ENCODE measurements around the gene RMND1.

The RMND1 gene

GRCh38 chr6:151414641-151415260, 37.2 kb downstream of the RMND1 start:
- DNase-seq: no peak

DNA sequence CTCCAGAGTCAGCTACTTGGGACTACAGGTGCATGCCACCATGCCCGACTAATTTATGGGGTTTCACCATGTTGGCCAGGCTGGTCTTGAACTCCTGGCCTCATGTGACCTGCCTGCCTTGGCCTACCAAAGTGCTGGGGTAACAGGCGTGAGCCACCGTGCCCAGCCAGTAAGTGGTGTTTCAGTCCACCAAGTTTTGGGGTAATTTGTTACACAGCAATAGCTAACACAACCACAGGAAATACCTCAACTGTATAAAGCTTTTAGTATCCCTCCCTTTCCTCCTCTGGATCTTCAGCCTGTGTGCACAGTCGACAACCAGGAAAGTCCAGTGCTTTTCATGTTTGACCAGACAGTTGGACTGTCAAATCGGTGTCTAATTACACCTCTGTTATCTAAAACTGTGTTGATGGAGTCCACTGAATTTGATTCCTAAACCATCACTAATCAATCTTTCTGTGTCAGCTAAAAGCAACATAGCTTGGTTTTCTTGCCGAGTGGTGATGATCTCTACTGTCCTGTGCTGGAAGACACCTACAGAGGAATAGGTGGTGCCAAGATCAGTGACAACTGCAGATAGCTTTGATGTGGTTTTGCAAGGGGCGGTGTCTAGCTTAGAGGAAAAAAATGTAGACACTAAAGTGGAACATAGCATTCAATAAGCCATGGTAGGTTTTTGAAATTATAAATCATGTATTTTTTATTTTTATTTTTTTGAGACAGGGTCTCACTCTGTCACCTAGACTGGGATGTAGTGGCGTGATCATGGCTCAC, 38.4 kb downstream of the RMND1 start:
- no peak for DNase-seq

GRCh38 chr6:151412909-151413308, 39.0 kb downstream of the RMND1 start:
- DNase-seq: peak; percentile 60 to 64

DNA sequence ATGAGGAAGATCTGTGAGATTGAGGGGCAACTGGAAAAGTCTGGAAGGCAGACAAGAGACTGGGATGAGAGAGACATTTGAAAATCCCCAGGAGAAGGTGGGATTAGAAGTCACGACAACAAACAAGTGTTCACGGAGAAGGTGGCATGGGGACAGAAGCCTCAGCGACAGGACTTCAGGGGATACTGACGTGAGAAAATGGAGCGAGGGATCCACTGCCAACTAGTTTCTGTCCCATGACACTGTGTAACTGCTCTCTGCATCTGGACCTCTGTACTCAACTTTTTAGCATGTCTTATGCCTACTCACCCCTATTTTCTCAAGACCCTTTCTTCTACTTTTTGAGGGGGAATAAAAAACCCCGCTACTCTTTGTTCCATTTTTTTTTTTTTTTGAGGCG, 42.2 kb downstream of the RMND1 start:
- DNase-seq: no peak

DNA sequence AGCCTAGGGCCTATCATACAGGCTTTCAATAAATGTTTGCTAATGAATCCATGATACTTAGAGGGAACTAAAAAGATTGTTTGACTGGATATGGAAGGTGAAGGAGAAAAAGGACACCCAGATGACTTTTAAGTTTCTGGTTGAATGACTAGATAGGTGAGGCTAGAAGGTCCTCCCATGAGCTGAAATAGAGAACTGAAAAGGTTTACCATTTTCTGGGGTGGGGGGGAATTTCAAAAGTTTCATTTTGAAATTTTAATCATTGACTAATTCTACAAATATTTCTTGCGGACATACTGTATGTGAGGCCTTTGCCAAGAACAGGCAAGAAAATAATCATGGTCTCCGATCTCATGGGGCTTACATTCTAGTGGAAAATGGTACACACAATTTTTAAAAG, 42.7 kb downstream of the RMND1 start:
- no peak for DNase-seq

- DNase-seq: no peak
Observed at GRCh38 chr6:151408858-151409257, 43.1 kb downstream of the RMND1 start.

DNA sequence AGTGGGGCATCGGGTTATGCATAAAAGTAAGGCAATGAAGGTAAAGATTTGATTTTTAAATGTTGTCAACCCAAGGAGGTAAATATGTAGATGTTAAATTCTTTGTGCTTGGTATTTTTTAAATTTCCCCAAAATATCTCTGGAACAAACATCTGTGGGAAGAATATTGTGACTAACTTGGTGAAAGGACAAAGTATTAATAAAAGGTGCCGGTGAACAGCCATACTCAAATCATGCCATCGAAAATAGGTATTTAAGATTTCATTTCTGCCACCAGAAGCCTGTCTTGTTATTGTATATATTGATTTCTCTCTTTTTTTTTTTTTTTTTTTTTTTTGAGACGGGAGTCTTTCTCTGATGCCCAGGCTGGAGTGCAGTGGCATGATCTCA, 48.0 kb downstream of the RMND1 start:
- no peak for DNase-seq

DNA sequence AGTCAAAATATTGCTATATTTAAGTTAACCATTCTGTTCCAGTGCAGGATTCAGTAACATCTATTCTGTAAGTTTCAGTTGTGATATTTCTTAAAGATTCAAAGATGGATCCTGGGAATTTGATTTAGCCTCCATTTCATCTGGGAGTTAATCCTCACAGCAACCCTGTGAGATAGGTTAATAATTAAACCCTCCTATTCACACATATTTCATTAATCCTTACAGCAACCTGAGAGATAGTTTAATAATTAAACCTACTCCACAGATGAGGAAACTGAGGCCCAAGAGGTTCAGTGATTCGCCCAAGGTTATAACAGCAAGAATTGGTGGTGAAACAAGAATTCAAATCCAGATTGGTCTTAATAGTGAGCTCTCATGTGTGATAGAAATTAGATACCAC, 49.7 kb downstream of the RMND1 start:
- no peak for DNase-seq

GRCh38 chr6:151400473-151400872, 51.5 kb downstream of the RMND1 start:
- DNase-seq: no peak

- DNase-seq: no peak
Observed at GRCh38 chr6:151399679-151400078, 52.2 kb downstream of the RMND1 start.

DNA sequence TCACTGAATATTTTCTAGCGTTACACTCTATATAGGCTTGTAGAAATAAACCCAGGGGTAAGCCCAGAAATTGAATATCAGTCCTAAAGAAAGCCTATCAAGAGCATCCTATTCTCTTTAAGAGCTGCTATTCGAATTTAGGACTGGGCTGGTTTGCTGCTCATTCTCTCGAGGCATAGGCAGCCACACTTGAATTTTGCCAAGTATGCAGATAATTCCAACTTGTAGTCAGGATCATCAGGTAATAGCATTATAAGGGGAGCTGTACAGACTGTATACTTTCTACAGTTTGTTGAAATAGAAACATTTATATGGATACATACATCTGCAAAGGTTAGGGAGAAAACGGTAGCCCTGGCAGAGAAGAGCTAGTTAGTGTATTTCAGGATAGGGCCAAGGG, 58.5 kb downstream of the RMND1 start:
- no peak for DNase-seq

- no peak for DNase-seq
Observed at GRCh38 chr6:151392427-151392826, 59.5 kb downstream of the RMND1 start.

DNA sequence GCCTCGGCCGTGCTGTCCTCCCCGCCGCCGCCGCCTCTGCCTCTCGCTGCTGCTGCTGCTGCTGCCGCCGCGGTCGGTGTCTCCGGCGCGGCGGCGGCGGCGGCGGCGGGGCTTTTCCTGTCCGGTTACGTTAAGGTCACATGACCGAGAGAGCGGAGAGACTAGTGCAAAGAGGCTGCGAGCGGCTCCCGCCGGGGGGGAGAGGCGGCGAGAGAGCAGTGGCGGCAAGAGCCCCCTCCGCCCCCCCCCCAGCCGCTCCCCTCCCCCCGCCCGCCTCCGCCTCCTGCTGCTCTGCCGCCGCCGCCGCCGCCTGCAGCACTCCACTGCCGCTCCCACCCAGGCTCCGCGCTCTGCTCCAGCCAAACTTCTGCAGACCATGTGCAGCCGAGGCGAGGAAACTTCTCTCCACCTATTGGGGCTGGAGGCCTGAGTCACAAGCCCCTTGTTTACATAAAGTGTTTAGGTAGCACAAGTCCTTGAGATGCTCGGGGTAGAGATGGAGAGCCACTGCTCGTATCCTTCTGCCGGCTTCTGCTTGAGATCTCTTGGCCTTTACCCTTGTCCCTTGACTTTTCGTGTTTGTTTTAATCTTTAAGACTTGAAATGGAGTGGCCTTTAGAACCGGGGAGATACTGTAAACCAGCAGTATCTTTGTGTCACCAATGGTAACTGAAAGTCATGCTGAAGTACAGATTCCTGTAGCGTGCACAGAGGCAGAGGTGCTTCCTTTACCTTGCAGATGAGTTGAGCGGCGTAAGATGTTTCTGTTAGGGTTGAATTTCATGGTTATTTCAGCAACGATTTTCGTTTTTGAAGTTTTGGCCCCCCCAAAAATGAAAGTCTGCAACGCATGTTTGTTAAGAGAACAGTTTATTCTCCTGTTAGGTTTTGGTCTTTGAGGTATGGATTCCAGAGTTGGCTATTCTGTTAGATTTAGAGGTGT, 60.2 kb downstream of the RMND1 start, which contains the start of gene ZBTB2:
Gene ZBTB2, minus strand, starts transcription at position 89 of the 943 bp plus-strand sequence. CDS start 17,922 bp downstream, outside the sequence.
- peak; percentile 44 to 63 for DNase-seq

DNA sequence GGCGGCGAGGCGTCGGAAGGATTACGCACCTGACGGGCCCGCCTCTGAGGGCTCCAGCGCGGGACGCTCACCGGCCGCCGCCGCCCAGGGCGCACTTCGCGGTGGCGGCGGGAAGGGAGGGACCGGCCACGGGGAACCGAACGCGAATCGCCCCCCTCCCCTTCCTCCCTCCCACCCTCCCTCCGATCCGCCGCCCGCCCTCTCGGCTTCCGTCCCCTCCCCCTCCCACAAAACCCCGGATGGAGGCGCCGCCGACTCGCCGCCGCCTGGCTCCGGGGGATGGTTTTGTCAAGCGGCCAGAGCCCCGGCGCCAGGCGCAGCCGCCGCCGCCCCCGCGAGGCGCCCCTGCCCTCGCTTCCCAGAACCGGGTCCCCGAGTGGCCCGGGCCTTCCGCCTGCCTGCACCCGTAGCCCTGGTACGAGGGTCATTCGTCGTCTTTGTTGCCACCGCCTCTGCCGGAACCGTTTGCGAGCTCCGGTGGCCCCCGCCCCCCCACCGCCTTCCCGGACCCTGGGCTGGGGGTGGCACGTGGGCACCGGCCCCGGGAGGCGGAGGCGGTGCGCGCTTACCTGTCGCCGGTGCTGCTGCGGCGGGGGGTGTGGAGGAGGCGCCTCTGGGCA, 61.0 kb downstream of the RMND1 start:
- peak; percentile 55 to 66 for DNase-seq

DNA sequence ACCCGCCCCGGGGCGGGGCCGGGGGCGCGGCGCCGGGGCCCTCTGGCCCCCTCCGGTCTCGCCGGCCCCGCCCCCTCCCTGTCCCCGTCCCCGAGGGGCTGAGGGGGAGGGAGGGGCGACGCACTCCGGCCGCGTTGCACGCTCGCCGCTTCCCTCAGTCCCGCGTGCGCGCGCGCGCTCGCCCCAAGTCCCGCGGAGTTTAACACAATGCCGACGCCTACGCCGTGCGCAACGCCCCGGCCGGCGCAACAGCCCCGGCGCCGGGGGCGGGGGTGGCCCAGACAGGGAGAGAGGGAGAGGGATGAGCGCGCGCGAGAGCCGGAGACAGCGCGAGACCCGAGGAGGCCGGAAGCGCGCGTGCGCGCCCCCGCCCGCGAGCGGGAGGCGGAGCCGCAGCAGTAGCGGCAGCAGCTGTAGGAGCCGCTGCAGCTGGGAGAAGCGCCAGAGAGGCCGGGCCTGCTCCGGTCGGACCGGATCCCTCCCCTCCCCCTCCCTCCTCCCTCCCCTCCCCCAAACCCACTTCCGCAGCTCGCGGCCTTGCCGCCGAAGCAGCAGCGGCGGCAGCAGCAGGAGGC, 61.6 kb downstream of the RMND1 start:
- peak; percentile 100 for DNase-seq

DNA sequence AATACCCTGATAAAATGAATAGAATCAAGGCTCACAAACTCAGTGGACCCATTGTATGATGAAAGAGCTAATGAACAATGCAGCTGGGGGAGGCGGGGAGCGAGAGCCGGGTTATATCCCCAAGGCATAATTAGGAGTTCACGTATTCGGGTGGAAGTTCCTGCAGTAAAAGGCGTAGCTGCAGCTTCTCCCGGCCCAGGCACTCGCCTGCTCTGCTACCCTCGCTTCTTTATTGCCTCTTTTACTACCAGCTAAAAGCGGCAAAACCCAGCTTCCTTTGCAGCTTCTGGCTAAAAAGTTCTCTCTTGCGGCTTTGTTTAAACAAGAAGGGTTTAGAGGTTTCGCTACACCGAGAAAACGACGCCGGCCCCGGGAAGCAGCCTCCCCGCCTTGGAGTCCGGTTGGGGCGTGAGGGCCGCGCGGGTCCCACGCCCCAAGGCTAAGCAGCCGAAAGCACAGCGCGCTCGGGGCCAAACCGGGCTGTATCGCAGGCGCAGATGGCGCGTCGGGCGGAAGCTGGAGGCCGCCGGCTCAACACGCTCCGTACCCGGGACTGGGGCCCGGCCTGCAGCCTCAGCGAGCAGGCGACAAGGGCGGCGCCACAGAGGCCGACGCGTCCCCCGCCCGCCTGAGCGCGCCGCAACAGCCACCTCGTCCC, 62.2 kb downstream of the RMND1 start:
- DNase-seq: peak; percentile 58 to 72

DNA sequence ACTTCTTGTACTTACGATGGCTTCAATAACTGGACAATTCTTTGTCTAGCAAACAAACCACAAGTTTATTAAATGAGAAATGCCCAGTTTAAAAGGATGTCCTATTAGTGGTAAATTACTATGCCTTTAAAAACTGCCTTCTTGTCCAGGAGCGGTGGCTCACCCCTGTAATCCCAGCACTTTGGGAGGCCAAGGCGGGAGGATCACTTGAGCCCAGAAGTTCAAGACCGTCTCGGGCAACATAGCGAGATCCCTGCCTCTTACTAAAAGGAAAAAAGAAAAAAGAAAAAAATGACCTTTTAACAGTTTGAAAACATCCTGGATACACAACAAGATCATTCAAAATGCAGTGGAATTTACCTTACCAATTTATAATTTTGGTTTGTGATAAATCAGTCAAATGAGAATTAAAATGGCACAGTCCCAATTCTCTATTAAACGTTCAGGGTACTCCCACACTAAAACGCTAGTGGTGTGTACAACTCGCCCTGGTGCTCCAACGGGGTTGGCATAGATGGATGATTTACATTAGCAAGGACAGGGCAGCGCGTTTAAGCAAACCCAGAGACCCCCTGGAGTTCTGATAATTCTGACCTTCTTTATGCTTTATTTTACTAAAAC, 62.8 kb downstream of the RMND1 start:
- peak in 1 of 2 donors; percentile 14 for DNase-seq

- peak; percentile 43 for DNase-seq
Observed at GRCh38 chr6:151388236-151388635, 63.7 kb downstream of the RMND1 start.

DNA sequence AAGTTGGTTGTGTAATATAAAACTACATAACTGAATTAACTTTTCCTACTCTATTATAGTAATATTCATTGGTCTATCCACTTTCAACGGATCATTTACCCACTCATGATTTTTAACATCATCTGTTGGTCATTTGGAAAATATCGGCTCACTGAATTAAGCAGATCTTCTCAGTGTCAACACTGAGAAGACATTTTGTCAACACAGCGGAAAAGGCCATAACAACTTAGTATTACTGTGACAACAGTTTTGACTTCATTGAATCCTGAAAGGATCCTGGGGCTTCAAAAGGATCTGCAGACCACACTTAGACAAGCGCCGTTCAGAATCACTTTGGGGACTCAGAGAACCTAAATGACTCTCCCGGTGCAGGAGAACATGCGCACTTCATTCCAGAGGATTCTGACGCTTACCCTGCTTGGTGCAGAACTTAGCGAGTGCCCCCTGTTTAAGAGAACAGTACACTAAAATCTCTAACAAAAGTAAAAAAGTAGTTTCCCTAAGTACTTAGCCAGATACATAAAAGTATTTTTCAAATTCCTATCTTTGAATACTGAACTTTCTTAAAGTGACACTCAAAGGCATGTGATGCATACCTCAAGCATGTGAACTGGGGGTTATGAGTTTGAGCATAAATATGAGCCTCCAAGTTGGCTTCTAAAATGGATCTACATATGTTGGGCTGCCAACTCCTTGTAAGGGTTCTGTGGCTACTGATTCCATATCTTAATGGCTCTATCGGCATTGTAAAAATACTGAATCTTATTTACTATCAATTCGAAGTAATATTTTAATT, 64.6 kb downstream of the RMND1 start:
- no peak for DNase-seq

DNA sequence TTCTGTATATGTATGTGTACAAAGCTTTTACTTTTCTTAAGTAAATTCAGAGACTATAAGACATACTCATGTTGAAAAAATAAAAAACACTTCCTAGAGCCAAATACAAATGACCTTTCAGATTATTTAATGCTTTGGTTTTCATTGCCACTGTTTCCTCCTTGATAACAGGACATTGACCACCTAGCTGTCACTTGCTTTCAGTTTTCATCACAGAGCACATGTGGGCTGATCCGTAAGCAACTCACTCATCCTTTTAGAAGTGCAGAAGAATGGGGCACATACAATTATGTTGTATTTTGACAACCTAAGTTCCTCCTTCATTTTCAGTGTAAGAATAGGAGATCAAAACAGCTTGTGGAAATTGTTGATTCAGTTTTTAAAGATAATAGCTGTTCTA, 66.7 kb downstream of the RMND1 start:
- no peak for DNase-seq

All from inflammatory macrophage (primary cell).